GM12873 (cell line): Measurements from ENCODE around the gene MEX3A.

Source experiments
- TF ChIP-seq, protein P1 (sequence below): IDR thresholded peaks from 2 replicates; pipeline ENCODE4 v1.5.1; 2012; ENCODE audit warnings: low read depth, mild to moderate bottlenecking, moderate library complexity, low read length, control low read depth; ENCODE audit not compliant: insufficient read depth; ENCODE audit errors: missing control alignments

MEX3A gene

DNA sequence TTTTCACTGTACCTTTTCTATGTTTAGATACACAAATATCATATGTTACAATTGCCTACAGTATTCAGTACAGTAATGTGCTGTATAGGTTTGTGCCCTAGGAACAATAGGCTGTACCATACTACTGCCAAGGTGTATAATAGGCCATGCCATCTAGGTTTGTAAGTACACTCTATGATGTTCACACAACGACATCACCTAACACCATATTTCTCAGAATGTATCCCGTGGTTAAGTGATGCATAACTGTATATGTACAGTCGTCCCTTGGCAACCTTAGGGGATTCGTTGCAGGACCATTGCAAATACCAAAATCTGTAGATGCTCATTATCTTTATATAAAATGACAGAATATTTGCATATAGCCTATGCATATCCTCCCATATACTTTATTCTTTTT lies 55.7 kb downstream of the MEX3A start:
- TF ChIP-seq, protein P1, sequence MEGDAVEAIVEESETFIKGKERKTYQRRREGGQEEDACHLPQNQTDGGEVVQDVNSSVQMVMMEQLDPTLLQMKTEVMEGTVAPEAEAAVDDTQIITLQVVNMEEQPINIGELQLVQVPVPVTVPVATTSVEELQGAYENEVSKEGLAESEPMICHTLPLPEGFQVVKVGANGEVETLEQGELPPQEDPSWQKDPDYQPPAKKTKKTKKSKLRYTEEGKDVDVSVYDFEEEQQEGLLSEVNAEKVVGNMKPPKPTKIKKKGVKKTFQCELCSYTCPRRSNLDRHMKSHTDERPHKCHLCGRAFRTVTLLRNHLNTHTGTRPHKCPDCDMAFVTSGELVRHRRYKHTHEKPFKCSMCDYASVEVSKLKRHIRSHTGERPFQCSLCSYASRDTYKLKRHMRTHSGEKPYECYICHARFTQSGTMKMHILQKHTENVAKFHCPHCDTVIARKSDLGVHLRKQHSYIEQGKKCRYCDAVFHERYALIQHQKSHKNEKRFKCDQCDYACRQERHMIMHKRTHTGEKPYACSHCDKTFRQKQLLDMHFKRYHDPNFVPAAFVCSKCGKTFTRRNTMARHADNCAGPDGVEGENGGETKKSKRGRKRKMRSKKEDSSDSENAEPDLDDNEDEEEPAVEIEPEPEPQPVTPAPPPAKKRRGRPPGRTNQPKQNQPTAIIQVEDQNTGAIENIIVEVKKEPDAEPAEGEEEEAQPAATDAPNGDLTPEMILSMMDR: no peak

DNA sequence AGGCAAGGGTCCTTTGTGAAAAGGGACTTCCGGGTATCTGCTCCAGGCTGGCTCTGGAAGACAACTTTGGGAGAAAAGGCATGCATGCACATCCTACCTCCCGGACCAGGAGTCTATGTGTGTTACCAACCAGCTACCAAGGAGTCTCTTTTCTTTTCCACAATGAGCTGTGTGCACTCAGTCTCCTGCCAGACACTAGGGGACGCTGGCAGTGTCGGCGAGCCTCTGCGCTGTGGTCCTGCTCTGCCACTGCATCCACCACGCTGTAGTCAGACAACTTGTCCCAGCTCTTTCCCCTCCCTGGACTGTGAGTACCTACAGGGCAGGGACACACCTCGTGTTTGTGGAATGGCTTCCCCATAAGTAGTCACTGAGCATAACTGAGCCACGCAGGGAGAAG lies 56.4 kb downstream of the MEX3A start:
- TF ChIP-seq, protein P1: peak; percentile 74

DNA sequence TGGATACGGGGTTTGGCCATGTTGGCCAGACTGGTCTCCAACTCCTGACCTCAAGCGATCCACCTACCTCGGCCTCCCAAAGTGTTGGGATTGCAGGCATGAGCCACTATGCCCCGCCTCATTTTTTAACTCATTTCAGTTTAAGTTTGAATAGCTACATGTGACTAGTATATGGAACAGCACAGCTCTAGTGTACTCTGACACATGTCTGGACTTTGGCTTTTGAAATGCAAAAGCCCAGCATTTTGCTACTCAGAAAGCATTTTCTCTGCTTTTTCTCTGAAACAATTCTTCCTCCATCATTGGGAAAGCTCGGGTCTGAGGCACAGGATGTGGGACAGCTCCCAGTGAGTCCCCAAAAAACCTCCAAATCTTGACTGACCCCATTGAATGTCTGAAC lies 57.5 kb downstream of the MEX3A start:
- TF ChIP-seq, protein P1: no peak
